ENCODE measurements around the gene DENND1B. TPM values are rescaled to one million over a fixed set of nuclear protein-coding genes. Genes with fewer than 3 reads are reported as not detected.

DENND1B gene
- total and polyA plus RNA-seq, 9 of the 15 experiments (the other 6 are each of a cell fraction or from before 2014, with no cell fraction given): 2.1 to 12.1 (median 7.5) TPM

GRCh38 chr1:197637406-197637805 is 137.9 kb downstream of the DENND1B start (continued):
- TF ChIP-seq ATF2 (CRISPR knock-in tag; IDR thresholded peaks at IDR 0.05): no peak
- TF ChIP-seq CHD2 (IDR thresholded peaks at IDR 0.05; ENCODE audit: low read depth, low read length): no peak
- no peak for TF ChIP-seq ZNF77 (CRISPR knock-in tag; IDR thresholded peaks at IDR 0.05)
- no peak for TF ChIP-seq U2AF1 (optimal IDR thresholded peaks at IDR 0.05; ENCODE audit: low read depth, low read length)
- no peak for TF ChIP-seq STAT5B (CRISPR knock-in tag; IDR thresholded peaks at IDR 0.05)
- no peak for TF ChIP-seq E2F3 (CRISPR knock-in tag; IDR thresholded peaks at IDR 0.05)
- TF ChIP-seq ZNF41 (CRISPR knock-in tag; conservative IDR thresholded peaks at IDR 0.05): no peak
- no peak for TF ChIP-seq FOXM1 (IDR thresholded peaks at IDR 0.05; ENCODE audit: low read depth)
- no peak for TF ChIP-seq FOXM1 (CRISPR knock-in tag; IDR thresholded peaks at IDR 0.05; ENCODE audit: low read depth)

- 58% methylated on average over 2 of the region's 2 CpGs for WGBS (ENCODE audit: insufficient coverage, low coverage, missing lambda C conversion rate)
- no peaks in the 10 kb centered on the region for H3K4me1 ChIP-seq (replicated peaks in 1 of 2; ENCODE audit: control insufficient read depth in 2 of 2, insufficient read depth in 2 of 2, low read length in 2 of 2)
- in situ Hi-C loops (cut with MboI): no loop called here
- H3K9ac ChIP-seq (ENCODE audit: insufficient read depth in 1 of 2, low read depth in 2 of 2, low read length in 2 of 2): no peak overlapping the region
- ChIA-PET POLR2A (no interaction called here), CTCF (ENCODE audit: low intra/inter-chr PET ratio) (no interaction called here)
- H3K4me2 ChIP-seq (ENCODE audit: insufficient read depth, low read length): no peak overlapping the region
- no peak for ATAC-seq
- H3K4me3 ChIP-seq: no peak overlapping the region
- no peak overlapping the region for H3K27ac ChIP-seq (ENCODE audit: extremely low read depth, low read depth, low read length)
- no peak overlapping the region for H2AFZ ChIP-seq (ENCODE audit: low read depth, low read length)
- no peaks in the 10 kb centered on the region for H3K36me3 ChIP-seq (ENCODE audit: control insufficient read depth, insufficient read depth, low read length)
- no peaks in the 10 kb centered on the region for H3K9me1 ChIP-seq (ENCODE audit: control insufficient read depth, insufficient read depth, low read length)
- FAIRE-seq: no peak
- DNase-seq (ENCODE audit: extremely low read depth in 1 of 4, low spot score in 3 of 4): no peak
- no TSS peak for BruUV-seq (replicated peaks)
- H3K9me3 ChIP-seq (replicated peaks; ENCODE audit: control insufficient read depth, insufficient read depth, low read depth, low read length): no peaks in the 10 kb centered on the region
- H4K20me1 ChIP-seq (replicated peaks; ENCODE audit: control insufficient read depth, insufficient read depth, low read length): no peaks in the 10 kb centered on the region
- no peaks in the 10 kb centered on the region for H3K79me2 ChIP-seq (ENCODE audit: control insufficient read depth, insufficient read depth, low read length)
- H3K27me3 ChIP-seq (ENCODE audit: control insufficient read depth in 2 of 2, insufficient read depth in 2 of 2, low read length in 2 of 2): no peaks in the 10 kb centered on the region
- intact Hi-C loops (cut with micrococcal nuclease): no loop called here
- TF ChIP-seq ZNF445 (CRISPR knock-in tag; IDR thresholded peaks at IDR 0.05; ENCODE audit: low read depth) (no peak), SMARCA4 (IDR thresholded peaks at IDR 0.05) (no peak), DMBX1 (CRISPR knock-in tag; IDR thresholded peaks at IDR 0.05; ENCODE audit: borderline replicate concordance) (no peak), ZNF146 (CRISPR knock-in tag; IDR thresholded peaks at IDR 0.05; ENCODE audit: unreplicated experiment) (no peak), HSF4 (CRISPR knock-in tag; IDR thresholded peaks at IDR 0.05; ENCODE audit: borderline replicate concordance) (no peak), DIDO1 (tag; IDR thresholded peaks at IDR 0.05; ENCODE audit: low read depth) (no peak), ZNF699 (CRISPR knock-in tag; IDR thresholded peaks at IDR 0.05; ENCODE audit: insufficient replicate concordance) (no peak), ZBTB34 (CRISPR knock-in tag; IDR thresholded peaks at IDR 0.05) (no peak), SAP30 (IDR thresholded peaks at IDR 0.05; ENCODE audit: borderline replicate concordance, insufficient read depth, low read depth, low read length, poor library complexity, severe bottlenecking) (no peak), MEIS2 (IDR thresholded peaks at IDR 0.05; ENCODE audit: partially characterized antibody) (no peak), TCFL5 (CRISPR knock-in tag; conservative IDR thresholded peaks at IDR 0.05) (no peak), RBM34 (IDR thresholded peaks at IDR 0.05; ENCODE audit: borderline replicate concordance, insufficient read depth, low read length) (no peak)
Measured at GRCh38 chr1:197633447-197634078, 141.7 kb downstream of the DENND1B start.
